GM12891 (cell line): ENCODE data around the gene CNIH3.

Experiments used
- POLR2AphosphoS5 ChIP-seq: IDR thresholded peaks from 2 replicates; pipeline ENCODE4 v1.6.1; 2011; ENCODE audit warnings: low read depth, low read length, control low read depth
- TAF1 ChIP-seq: IDR thresholded peaks from 2 replicates; pipeline ENCODE4 v1.6.1; 2011; ENCODE audit warnings: low read depth, low read length, control low read depth

DNA sequence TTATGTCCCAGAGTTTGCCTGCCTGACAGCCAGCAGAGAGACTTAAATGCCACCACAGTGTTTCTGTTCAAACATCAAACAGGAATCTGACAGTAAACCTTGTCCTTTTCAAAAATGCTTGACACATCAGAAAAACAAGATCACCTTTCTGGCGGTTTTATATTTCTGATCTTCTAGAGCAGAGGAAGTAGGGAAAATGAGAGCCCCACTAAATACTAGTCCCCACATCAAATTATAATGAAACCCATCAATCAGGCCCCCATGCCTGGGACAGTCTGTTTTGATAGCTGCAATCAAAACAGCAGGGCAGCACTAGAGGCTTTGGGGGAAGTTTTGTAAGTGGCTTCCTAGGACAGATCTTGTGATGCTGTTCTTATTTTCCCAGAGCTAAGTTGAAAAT, 129.3 kb downstream of the CNIH3 start:
- no peak for TF ChIP-seq POLR2AphosphoS5
- no peak for TF ChIP-seq TAF1
